Activated naive CD4-positive, alpha-beta T cell treated with anti-CD3 and anti-CD28 coated beads for 36 hours (primary cell): ENCODE data around the gene RNPEPL1. TPM values are rescaled to one million over a fixed set of nuclear protein-coding genes. Genes with fewer than 3 reads are reported as not detected.

Experiments
- CTCF ChIA-PET: fragments of 350-600 bp; sonication (Branson Sonifier 250); formaldehyde crosslinking; loops from one replicate; lab custom pipeline; 2021; ENCODE audit warnings: antibody characterized with exemption; lab: Charles Lee
- DNase-seq: peaks from one replicate; pipeline ENCODE4 v3.0.0-alpha.2; 2020
- H3K27ac Mint-ChIP-seq: one replicate; pipeline ENCODE4 v1.8.0; 2021; ENCODE audit warnings: mild to moderate bottlenecking, mixed read lengths
- H3K27me3 Mint-ChIP-seq: one replicate; pipeline ENCODE4 v1.8.0; 2021; ENCODE audit warnings: low read depth, mixed read lengths
- H3K36me3 Mint-ChIP-seq: one replicate; pipeline ENCODE4 v1.8.0; 2021; ENCODE audit warnings: low read depth, mixed read lengths
- H3K4me1 Mint-ChIP-seq: one replicate; pipeline ENCODE4 v1.8.0; 2021; ENCODE audit warnings: low read depth, mixed read lengths
- H3K4me3 Mint-ChIP-seq: one replicate; pipeline ENCODE4 v1.8.0; 2021; ENCODE audit warnings: mild to moderate bottlenecking, moderate library complexity, mixed read lengths
- H3K9me3 Mint-ChIP-seq: one replicate; pipeline ENCODE4 v1.8.0; 2021; ENCODE audit warnings: mixed read lengths
- intact Hi-C: fragments of 100-400 bp; cut with micrococcal nuclease; formaldehyde crosslinking; loops from one replicate; pipeline ENCODE4 v1.15.1; 2023
- total RNA-seq, 2 experiments: library from RNA; stranded (reverse); gene quantifications; one replicate each; pipeline ENCODE4 v1.2.3, GENCODE V29; 2021

The RNPEPL1 gene
- total RNA-seq, 2 experiments from 2014 or later = 40.3 to 44.3 TPM

DNA sequence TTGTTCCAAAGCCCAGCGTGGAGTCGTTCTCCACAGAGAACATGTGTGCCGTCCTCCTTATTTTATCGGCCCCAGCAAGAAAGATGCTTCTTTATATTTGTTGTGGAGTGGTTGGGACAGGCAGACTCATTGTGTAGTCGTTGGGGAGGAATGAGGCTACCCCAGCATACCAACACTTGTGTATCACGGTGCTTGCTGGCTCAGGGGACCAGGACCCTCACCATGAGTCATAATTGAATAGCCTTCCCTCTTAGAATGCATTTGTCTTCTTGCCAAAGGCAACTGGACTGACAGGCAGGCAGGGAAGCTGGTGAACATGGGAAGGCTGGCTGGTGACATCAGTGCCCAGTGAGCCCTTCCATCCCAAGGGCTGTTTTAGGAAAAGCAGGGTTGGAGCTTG, 22.9 kb downstream of the RNPEPL1 start:
- CTCF ChIA-PET = interaction anchor here (1.3 kb wide), 1 partner anchor 77 kb away, joined by 5 read pairs; no protein-coding TSS in a partner anchor
- H3K4me1 Mint-ChIP-seq = peaks cover 22% of the 10 kb centered on the region

DNA sequence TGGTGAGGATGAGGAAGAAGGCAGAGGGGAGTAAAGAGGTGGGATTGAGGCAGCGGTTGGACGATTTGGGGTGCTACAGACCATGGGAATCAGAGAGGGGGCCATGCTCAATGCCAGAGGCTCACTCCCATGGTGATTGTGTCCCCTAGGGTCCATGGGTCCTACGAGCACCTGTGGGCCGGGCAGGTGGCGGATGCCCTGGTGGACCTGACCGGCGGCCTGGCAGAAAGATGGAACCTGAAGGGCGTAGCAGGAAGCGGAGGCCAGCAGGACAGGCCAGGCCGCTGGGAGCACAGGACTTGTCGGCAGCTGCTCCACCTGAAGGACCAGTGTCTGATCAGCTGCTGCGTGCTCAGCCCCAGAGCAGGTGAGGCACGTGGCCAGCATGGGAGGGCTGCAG, 23.5 kb downstream of the RNPEPL1 start:
- CTCF ChIA-PET = interaction anchor here (1.3 kb wide), 1 partner anchor 78 kb away, joined by 5 read pairs; no protein-coding TSS in a partner anchor
- intact Hi-C loops = no loop called here
- Mint-ChIP-seq H3K4me3 (no peak overlapping the region), H3K36me3 (peaks cover 4% of the 10 kb centered on the region), H3K27me3 (no peaks in the 10 kb centered on the region), H3K9me3 (no peaks in the 10 kb centered on the region), H3K4me1 (peaks cover 22% of the 10 kb centered on the region), H3K27ac (no peak overlapping the region)
- no peak for DNase-seq

More for the DNA sequence above, 22.9 kb downstream of the RNPEPL1 start:
- H3K27me3 Mint-ChIP-seq = no peaks in the 10 kb centered on the region
- H3K36me3 Mint-ChIP-seq = peaks cover 4% of the 10 kb centered on the region
- DNase-seq = no peak
- no peak overlapping the region for H3K27ac Mint-ChIP-seq
- intact Hi-C loops = no loop called here
- H3K4me3 Mint-ChIP-seq = no peak overlapping the region
- H3K9me3 Mint-ChIP-seq = no peaks in the 10 kb centered on the region

DNA sequence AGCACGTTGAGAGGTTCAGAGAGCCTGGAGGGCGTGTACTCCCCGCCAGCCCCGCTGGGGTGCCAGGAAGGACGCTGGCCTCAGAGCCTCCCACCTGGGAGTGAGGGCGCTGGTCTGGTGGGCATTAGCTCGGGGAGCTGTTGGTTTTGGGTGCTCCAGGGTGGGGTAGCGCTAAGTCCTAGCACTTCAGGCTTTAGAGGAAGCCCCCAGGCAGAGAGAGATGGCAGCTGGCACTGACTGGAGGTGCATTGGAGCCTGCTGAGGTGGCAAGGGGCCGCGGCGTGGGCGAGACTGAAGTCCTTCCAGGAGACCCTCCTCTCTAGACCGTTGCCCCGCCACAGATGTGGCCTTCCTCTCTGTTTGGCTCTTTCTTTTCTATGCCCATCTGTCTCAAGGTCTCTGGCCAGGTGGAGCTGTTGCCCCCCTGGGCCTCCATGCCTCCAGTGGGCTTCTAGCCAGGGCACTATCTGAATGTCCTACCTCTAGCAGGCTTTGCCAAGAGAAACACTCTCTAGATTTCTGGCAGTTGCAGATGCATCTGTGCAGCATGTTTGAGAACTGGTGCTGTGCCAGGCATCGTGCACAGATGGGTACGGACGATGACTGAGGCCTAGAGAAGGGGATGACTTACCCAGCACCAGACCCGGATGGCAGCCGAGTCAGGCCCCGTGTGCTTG, 24.9 kb downstream of the RNPEPL1 start:
- Mint-ChIP-seq H3K27ac (no peak overlapping the region), H3K4me3 (no peak overlapping the region), H3K36me3 (peaks cover 4% of the 10 kb centered on the region), H3K27me3 (no peaks in the 10 kb centered on the region), H3K4me1 (peaks cover 11% of the 10 kb centered on the region), H3K9me3 (no peaks in the 10 kb centered on the region)
- CTCF ChIA-PET = interaction anchor here (0.6 kb wide), 1 partner anchor 9 kb away, joined by 3 read pairs; no protein-coding TSS in a partner anchor
- intact Hi-C loops = no loop called here
- no peak for DNase-seq

DNA sequence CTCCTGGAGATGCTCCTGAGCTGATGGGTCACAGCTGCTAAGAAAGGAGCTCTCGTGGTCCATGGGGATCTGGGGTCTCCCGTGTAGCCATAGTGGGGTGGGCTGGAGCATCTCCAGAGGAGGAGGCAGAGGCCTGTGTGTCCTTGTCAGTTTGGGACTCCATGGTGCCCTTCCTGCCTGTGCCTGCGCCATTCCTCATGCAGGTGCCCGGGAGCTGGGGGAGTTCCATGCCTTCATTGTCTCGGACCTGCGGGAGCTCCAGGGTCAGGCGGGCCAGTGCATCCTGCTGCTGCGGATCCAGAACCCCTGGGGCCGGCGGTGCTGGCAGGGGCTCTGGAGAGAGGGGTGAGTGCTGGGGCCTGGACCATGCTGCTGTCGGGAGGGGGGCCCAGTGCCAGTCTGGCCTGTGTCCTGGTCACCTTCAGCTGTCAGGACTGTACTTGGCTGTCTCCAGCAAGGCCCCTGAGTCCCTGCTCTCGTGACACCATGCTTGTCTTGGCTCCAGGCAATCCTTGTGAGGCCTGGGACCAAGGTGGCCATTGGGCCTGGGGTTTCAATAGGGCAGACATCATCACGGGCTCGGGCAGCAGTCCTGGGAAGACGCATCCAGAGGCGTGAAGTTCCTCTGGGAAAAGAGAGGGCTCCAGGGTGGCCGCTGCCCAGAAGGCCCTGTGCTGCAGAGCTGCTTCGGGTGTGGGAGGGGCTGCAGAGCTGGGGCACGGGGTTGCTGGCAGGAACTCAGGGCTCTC, 25.6 kb downstream of the RNPEPL1 start:
- Mint-ChIP-seq H3K4me1 (peaks cover 4% of the 10 kb centered on the region), H3K4me3 (no peak overlapping the region), H3K36me3 (peaks cover 4% of the 10 kb centered on the region), H3K27ac (no peak overlapping the region), H3K27me3 (no peaks in the 10 kb centered on the region), H3K9me3 (no peaks in the 10 kb centered on the region)
- intact Hi-C loops = no loop called here
- no peak for DNase-seq
- CTCF ChIA-PET = interaction anchor here (0.6 to 0.7 kb wide), 2 partner anchors 8 to 320 kb away, joined by 3 read pairs; no protein-coding TSS in a partner anchor

DNA sequence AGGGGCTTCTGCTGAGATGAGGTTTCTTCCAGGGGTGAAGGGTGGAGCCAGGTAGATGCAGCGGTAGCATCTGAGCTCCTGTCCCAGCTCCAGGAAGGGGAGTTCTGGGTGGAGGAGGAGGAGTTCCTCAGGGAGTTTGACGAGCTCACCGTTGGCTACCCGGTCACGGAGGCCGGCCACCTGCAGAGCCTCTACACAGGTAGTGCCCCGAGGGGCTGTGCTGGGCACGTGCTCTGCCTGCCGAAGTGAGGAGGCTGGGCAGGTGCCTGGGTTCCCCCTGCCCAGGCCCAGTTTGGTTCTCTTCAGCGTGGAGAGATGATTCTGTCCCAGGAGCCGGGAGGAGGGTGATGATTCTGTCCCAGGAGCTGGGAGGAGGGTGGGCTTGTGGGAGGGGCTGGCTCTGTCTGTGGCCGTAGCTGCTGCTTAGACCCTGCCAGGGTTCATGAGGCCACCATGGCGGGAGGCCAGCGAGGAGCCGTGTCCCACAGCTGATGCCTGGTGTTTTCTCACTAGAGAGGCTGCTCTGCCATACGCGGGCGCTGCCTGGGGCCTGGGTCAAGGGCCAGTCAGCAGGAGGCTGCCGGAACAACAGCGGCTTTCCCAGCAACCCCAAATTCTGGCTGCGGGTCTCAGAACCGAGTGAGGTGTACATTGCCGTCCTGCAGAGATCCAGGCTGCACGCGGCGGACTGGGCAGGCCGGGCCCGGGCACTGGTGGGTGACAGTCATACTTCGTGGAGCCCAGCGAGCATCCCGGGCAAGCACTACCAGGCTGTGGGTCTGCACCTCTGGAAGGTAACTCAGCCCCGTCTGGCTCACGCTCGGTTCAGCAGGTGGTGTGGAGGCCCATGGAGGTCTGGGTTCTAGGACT, 26.5 kb downstream of the RNPEPL1 start:
- no peaks in the 10 kb centered on the region for H3K4me1 Mint-ChIP-seq
- H3K36me3 Mint-ChIP-seq = peaks cover 3% of the 10 kb centered on the region
- H3K9me3 Mint-ChIP-seq = no peaks in the 10 kb centered on the region
- H3K27ac Mint-ChIP-seq = no peak overlapping the region
- CTCF ChIA-PET = interaction anchor here (0.7 kb wide), 1 partner anchor 319 kb away, joined by 3 read pairs; no protein-coding TSS in a partner anchor
- no peak overlapping the region for H3K4me3 Mint-ChIP-seq
- H3K27me3 Mint-ChIP-seq = no peaks in the 10 kb centered on the region
- intact Hi-C loops = no loop called here
- DNase-seq = no peak

DNA sequence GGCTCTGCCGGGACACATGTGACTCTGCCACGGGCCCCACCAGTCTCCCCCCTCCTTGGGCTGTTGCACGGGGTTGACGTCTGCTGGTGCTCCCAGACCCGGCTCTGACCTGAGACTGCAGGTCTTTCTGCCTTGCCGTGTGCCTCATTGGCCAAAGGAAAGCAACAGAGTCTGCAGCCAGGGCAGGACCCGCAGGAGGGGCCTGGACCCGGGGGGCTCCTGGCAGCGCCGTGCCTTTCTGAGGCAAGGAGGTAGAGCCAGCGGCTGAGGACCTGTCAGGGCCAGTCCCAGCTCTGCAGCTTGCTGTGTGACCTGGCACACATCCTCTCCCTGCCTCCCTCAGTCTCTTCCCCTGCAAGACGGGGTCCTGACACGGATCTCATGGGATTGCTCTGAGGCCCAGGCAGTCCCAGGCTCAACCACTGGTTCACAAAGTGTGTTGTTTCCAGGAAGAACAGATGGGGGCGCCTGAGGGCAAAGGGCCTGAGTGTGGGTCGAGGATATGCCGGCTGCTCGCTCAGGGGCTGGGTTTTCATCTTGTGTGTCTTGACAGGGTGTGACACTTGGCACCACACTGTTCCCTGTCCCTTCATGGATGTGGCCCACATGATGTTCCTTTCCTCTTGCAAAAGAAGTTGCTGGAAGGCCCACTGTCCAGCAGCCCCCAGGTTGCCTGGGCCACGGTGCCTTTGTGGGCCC, 27.2 kb downstream of the RNPEPL1 start:
- no peaks in the 10 kb centered on the region for H3K4me1 Mint-ChIP-seq
- intact Hi-C loops = no loop called here
- H3K4me3 Mint-ChIP-seq = no peak overlapping the region
- no peak overlapping the region for H3K27ac Mint-ChIP-seq
- peaks cover 3% of the 10 kb centered on the region for H3K36me3 Mint-ChIP-seq
- CTCF ChIA-PET = no interaction called here
- H3K27me3 Mint-ChIP-seq = no peaks in the 10 kb centered on the region
- no peaks in the 10 kb centered on the region for H3K9me3 Mint-ChIP-seq
- DNase-seq = peak; percentile 53

DNA sequence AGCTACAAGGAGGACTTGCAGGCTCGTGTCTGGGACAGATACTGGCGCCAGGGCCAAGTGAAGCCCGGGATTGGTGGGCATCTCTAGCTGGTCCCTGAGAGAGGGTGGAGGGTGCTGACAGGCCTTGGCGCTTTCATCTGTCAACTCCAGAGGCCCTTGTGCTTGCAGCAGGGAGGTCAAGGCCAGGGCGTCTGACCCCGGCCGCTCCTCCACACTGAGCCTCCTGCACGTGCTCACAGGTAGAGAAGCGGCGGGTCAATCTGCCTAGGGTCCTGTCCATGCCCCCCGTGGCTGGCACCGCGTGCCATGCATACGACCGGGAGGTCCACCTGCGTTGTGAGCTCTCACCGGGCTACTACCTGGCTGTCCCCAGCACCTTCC, 27.8 kb downstream of the RNPEPL1 start:
- Mint-ChIP-seq H3K4me3 (no peak overlapping the region), H3K27me3 (no peaks in the 10 kb centered on the region), H3K4me1 (no peaks in the 10 kb centered on the region), H3K9me3 (no peaks in the 10 kb centered on the region), H3K36me3 (peaks cover 3% of the 10 kb centered on the region), H3K27ac (no peak overlapping the region)
- intact Hi-C loops = no loop called here
- CTCF ChIA-PET = no interaction called here
- DNase-seq = no peak

DNA sequence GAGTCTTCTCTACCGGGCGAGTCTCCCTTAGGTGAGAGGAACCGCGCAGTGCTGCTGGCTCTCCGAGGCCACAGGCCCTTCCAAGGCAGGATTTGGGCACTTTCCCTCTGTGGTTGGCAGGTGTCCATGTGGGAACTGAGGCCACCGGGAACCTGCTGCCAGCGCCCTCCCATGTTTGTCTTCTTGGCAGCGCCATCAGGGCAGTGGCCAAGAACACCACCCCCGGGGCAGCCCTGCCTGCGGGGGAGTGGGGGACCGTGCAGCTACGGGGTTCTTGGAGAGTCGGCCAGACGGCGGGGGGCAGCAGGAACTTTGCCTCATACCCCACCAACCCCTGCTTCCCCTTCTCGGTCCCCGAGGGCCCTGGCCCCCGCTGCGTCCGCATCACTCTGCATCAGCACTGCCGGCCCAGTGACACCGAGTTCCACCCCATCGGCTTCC, 28.2 kb downstream of the RNPEPL1 start:
- DNase-seq = no peak
- CTCF ChIA-PET = no interaction called here
- no peaks in the 10 kb centered on the region for H3K27me3 Mint-ChIP-seq

DNA sequence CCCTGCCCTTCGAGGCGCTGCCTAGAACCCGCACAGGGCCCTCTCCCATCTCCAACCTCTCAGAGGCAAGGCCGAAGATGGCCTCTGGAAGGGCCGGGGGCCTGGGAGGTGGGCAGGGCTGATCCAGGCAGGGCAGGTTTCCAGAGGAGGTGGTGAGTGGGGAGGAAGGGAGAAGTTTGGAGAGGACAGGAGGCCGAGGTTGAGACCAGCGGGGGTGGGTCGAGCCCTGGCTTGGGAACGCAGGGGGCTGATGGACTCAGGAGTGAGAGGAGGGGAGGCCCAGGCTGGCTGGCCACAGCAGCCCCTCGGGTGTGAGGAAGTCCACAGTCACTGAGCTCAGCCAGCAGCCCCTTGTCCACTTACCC, 28.8 kb downstream of the RNPEPL1 start:
- H3K9me3 Mint-ChIP-seq = no peaks in the 10 kb centered on the region
- H3K4me3 Mint-ChIP-seq = no peak overlapping the region
- DNase-seq = no peak
- H3K27ac Mint-ChIP-seq = no peak overlapping the region
- CTCF ChIA-PET = no interaction called here
- H3K27me3 Mint-ChIP-seq = no peaks in the 10 kb centered on the region
- no peaks in the 10 kb centered on the region for H3K36me3 Mint-ChIP-seq
- no peaks in the 10 kb centered on the region for H3K4me1 Mint-ChIP-seq
- intact Hi-C loops = no loop called here

More for the DNA sequence above, 28.2 kb downstream of the RNPEPL1 start:
- Mint-ChIP-seq H3K9me3 (no peaks in the 10 kb centered on the region), H3K27ac (no peak overlapping the region), H3K4me3 (no peak overlapping the region), H3K36me3 (peaks cover 1% of the 10 kb centered on the region), H3K4me1 (no peaks in the 10 kb centered on the region)
- intact Hi-C loops = no loop called here

DNA sequence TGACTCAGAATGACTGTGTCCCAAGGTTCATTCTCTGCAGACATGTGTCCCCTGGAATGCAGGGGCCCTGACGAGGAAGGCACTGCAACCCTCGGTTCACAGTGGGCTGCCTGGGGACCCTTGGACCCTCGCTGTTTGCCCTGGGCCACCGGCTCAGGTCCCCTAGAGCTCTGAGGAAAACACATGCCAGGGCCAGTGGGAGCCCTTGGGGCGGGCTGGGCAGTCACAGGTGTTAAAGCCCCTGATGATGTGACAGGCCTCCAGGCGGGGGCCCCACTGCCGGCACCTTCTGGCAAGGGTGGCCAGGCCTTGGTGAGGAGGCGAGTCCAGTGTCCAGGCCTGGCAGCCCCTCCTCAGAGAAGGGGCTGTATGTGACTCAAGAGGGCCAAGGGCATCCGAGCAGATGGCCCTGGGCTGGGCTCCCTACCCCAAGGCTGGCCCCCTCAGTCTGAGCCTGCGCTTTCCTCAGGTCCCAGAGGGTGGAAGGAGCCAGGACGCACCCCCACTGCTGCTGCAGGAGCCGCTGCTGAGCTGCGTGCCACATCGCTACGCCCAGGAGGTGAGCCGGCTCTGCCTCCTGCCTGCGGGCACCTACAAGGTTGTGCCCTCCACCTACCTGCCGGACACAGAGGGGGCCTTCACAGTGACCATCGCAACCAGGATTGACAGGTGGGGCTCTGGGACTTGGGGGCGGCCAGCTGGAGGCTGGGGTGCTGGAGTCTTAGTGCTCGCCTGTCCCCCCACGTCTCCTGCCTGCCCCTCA, 29.3 kb downstream of the RNPEPL1 start:
- Mint-ChIP-seq H3K4me3 (no peak overlapping the region), H3K36me3 (no peaks in the 10 kb centered on the region), H3K27ac (no peak overlapping the region), H3K4me1 (no peaks in the 10 kb centered on the region), H3K9me3 (no peaks in the 10 kb centered on the region), H3K27me3 (no peaks in the 10 kb centered on the region)
- intact Hi-C loops = no loop called here
- DNase-seq = no peak
- CTCF ChIA-PET = no interaction called here

DNA sequence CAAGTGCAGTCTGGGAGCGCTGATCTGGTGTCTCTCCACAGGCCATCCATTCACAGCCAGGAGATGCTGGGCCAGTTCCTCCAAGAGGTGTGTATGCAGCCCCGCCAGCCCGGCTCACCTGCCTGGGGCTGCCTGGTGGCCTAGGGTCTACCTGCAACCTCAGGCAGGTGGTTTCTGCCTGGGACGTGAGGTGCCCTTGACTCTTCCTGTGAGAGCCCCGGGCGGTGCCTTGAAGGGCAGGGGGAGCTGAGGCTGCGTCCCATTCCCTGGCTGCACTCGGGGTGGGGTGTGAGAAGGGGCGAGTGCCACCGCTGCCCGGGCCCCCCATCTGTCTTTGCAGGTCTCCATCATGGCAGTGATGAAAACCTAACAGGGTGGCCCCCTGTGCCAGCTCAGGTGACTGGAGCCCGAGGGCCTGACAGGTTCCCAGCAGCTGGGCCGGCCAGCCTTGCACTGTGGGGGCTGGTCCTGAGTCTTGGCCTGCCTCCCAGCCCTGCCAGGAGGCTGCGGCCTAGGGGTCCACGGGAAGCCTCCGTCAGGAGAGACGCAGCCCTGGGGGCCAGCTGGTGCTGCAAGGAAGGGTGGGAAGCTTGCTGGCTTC, 30.1 kb downstream of the RNPEPL1 start:
- Mint-ChIP-seq H3K36me3 (no peaks in the 10 kb centered on the region), H3K27ac (no peak overlapping the region), H3K27me3 (no peaks in the 10 kb centered on the region), H3K9me3 (no peaks in the 10 kb centered on the region), H3K4me3 (no peak overlapping the region), H3K4me1 (no peaks in the 10 kb centered on the region)
- CTCF ChIA-PET = no interaction called here
- intact Hi-C loops = no loop called here
- DNase-seq = no peak
